ENCODE measurements around the gene GPA33. TPM values are rescaled to one million over a fixed set of nuclear protein-coding genes. Genes with fewer than 3 reads are reported as not detected.

Gene GPA33
- total and polyA plus RNA-seq, 2 donors from 2014 or later: 0.28 TPM; not detected in 1

- no peak overlapping the region for H3K4me3 ChIP-seq (ENCODE audit: low read length in 3 of 3)
- H3K27ac ChIP-seq (ENCODE audit: low read depth in 2 of 2, low read length in 2 of 2): no peak overlapping the region
- intact Hi-C loops (cut with DNase I): no loop called here
- FAIRE-seq: no peak
- H3K4me1 ChIP-seq (ENCODE audit: control insufficient read depth in 2 of 3, insufficient read depth in 2 of 3, low read depth in 1 of 3, low read length in 3 of 3): no peaks in the 10 kb centered on the region
- DNase-seq: no peak
- no peak for TF ChIP-seq CTCF (IDR thresholded peaks at IDR 0.05; ENCODE audit: borderline replicate concordance, extremely low read depth, insufficient read depth)
- H3K36me3 ChIP-seq (ENCODE audit: control insufficient read depth in 2 of 3, insufficient read depth in 3 of 3, low read length in 3 of 3): no peaks in the 10 kb centered on the region
- H3K9me3 ChIP-seq (ENCODE audit: control insufficient read depth in 2 of 3, insufficient read depth in 1 of 3, low read length in 3 of 3): peaks cover 0 to 8% (median 0%) of the 10 kb centered on the region in 3 donors
- no peak overlapping the region for H3K9ac ChIP-seq (ENCODE audit: low read length in 3 of 3)
- H3K27me3 ChIP-seq (ENCODE audit: control insufficient read depth, insufficient read depth, low read length): no peaks in the 10 kb centered on the region
These were observed 9.7 kb upstream of the GPA33 start for GRCh38 chr1:167099851-167100250.

- FAIRE-seq: no peak
- no peak overlapping the region for H3K4me3 ChIP-seq (ENCODE audit: low read length in 3 of 3)
- H3K4me1 ChIP-seq (ENCODE audit: control insufficient read depth in 2 of 3, insufficient read depth in 2 of 3, low read depth in 1 of 3, low read length in 3 of 3): no peaks in the 10 kb centered on the region
- H3K9me3 ChIP-seq (ENCODE audit: control insufficient read depth in 2 of 3, insufficient read depth in 1 of 3, low read length in 3 of 3): peaks cover 0 to 8% (median 0%) of the 10 kb centered on the region in 3 donors
- no peaks in the 10 kb centered on the region for H3K27me3 ChIP-seq (ENCODE audit: control insufficient read depth, insufficient read depth, low read length)
- intact Hi-C loops (cut with DNase I): no loop called here
- no peaks in the 10 kb centered on the region for H3K36me3 ChIP-seq (ENCODE audit: control insufficient read depth in 2 of 3, insufficient read depth in 3 of 3, low read length in 3 of 3)
- no peak for TF ChIP-seq CTCF (IDR thresholded peaks at IDR 0.05; ENCODE audit: borderline replicate concordance, extremely low read depth, insufficient read depth)
- H3K27ac ChIP-seq (ENCODE audit: low read depth in 2 of 2, low read length in 2 of 2): no peak overlapping the region
- DNase-seq: no peak
- H3K9ac ChIP-seq (ENCODE audit: low read length in 3 of 3): no peak overlapping the region
These were observed 5.2 kb upstream of the GPA33 start for GRCh38 chr1:167095368-167095767.

- Histone ChIP-seq H3K9me3 (ENCODE audit: control insufficient read depth in 2 of 3, insufficient read depth in 1 of 3, low read length in 3 of 3) (peaks cover 0 to 8% (median 0%) of the 10 kb centered on the region in 3 donors), H3K27ac (ENCODE audit: low read depth in 2 of 2, low read length in 2 of 2) (no peak overlapping the region), H3K27me3 (ENCODE audit: control insufficient read depth, insufficient read depth, low read length) (no peaks in the 10 kb centered on the region), H3K9ac (ENCODE audit: low read length in 3 of 3) (no peak overlapping the region), H3K4me1 (ENCODE audit: control insufficient read depth in 2 of 3, insufficient read depth in 2 of 3, low read depth in 1 of 3, low read length in 3 of 3) (no peaks in the 10 kb centered on the region), H3K4me3 (ENCODE audit: low read length in 3 of 3) (no peak overlapping the region), H3K36me3 (ENCODE audit: control insufficient read depth in 2 of 3, insufficient read depth in 3 of 3, low read length in 3 of 3) (no peaks in the 10 kb centered on the region)
- intact Hi-C loops (cut with DNase I): no loop called here
- no peak for TF ChIP-seq CTCF (IDR thresholded peaks at IDR 0.05; ENCODE audit: borderline replicate concordance, extremely low read depth, insufficient read depth)
- DNase-seq: no peak
- FAIRE-seq: no peak
These were observed 4.5 kb upstream of the GPA33 start for GRCh38 chr1:167094690-167095089.

All from kidney (tissue), 14 donors.